Panc1 (cell line): ENCODE measurements around the gene TMEM38A.

Experiments used
- POLR2AphosphoS5 ChIP-seq: IDR thresholded peaks from 2 replicates; pipeline ENCODE4 v1.6.1; 2012; ENCODE audit warnings: mild to moderate bottlenecking, low read depth, low read length, moderate library complexity
- SIN3A ChIP-seq: IDR thresholded peaks from 2 replicates; pipeline ENCODE4 v1.6.1; 2012; ENCODE audit warnings: low read depth, mild to moderate bottlenecking, low read length, moderate library complexity, borderline replicate concordance; ENCODE audit not compliant: insufficient read depth
- TF ChIP-seq, protein P1 (sequence below): fragments of 450-650 bp; IDR thresholded peaks from 2 replicates; pipeline ENCODE4 v1.5.1; 2017; ENCODE audit warnings: mild to moderate bottlenecking
- TF ChIP-seq, protein P2 (sequence below), 2 experiments: IDR thresholded peaks; 2 replicates each; pipeline ENCODE4 v1.6.1; 2011 to 2012; ENCODE audit warnings: low read depth in 2 of 2, control low read depth in 1 of 2, low read length in 1 of 2, mild to moderate bottlenecking in 1 of 2, moderate library complexity in 1 of 2; ENCODE audit not compliant: insufficient read depth in 1 of 2

DNA sequence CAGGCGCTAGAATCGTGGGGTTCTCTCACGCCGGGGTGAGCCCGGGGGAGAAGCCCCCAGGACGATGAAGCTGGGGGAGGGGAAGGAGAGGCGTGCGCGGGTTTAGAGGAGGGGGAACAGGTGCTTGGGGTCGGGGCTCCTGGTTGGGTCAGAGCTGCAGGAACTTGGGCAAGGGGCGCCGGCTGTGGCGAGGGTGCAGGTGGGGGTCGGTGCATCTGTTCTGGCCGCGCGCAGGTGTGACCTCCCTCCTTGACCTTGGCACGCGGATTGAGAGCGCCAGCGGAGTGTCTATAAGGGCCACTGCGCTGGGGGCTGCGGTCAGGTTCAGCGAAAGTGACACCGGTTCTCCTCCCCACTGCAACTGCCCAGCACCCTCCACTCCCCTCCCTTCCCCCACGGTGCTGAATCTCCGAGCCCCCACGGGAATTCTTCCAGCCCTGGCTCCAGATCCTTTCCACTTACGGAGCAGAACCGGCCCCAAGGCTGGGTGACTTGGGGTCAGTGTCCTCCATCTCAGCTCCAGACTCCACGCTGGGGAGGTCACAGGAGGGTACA, 618 bp downstream of the TMEM38A start:
- TF ChIP-seq POLR2AphosphoS5, result no peak
- TF ChIP-seq, protein P1, sequence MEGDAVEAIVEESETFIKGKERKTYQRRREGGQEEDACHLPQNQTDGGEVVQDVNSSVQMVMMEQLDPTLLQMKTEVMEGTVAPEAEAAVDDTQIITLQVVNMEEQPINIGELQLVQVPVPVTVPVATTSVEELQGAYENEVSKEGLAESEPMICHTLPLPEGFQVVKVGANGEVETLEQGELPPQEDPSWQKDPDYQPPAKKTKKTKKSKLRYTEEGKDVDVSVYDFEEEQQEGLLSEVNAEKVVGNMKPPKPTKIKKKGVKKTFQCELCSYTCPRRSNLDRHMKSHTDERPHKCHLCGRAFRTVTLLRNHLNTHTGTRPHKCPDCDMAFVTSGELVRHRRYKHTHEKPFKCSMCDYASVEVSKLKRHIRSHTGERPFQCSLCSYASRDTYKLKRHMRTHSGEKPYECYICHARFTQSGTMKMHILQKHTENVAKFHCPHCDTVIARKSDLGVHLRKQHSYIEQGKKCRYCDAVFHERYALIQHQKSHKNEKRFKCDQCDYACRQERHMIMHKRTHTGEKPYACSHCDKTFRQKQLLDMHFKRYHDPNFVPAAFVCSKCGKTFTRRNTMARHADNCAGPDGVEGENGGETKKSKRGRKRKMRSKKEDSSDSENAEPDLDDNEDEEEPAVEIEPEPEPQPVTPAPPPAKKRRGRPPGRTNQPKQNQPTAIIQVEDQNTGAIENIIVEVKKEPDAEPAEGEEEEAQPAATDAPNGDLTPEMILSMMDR, result no peak
- TF ChIP-seq, protein P2, sequence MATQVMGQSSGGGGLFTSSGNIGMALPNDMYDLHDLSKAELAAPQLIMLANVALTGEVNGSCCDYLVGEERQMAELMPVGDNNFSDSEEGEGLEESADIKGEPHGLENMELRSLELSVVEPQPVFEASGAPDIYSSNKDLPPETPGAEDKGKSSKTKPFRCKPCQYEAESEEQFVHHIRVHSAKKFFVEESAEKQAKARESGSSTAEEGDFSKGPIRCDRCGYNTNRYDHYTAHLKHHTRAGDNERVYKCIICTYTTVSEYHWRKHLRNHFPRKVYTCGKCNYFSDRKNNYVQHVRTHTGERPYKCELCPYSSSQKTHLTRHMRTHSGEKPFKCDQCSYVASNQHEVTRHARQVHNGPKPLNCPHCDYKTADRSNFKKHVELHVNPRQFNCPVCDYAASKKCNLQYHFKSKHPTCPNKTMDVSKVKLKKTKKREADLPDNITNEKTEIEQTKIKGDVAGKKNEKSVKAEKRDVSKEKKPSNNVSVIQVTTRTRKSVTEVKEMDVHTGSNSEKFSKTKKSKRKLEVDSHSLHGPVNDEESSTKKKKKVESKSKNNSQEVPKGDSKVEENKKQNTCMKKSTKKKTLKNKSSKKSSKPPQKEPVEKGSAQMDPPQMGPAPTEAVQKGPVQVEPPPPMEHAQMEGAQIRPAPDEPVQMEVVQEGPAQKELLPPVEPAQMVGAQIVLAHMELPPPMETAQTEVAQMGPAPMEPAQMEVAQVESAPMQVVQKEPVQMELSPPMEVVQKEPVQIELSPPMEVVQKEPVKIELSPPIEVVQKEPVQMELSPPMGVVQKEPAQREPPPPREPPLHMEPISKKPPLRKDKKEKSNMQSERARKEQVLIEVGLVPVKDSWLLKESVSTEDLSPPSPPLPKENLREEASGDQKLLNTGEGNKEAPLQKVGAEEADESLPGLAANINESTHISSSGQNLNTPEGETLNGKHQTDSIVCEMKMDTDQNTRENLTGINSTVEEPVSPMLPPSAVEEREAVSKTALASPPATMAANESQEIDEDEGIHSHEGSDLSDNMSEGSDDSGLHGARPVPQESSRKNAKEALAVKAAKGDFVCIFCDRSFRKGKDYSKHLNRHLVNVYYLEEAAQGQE (IDR thresholded peaks at IDR 0.05; ENCODE audit: insufficient read depth in 1 of 2, low read depth in 2 of 2, low read length in 1 of 2), result no peak
- TF ChIP-seq SIN3A, result no peak
